ENCODE results near the gene TRAF7.
"Not testable (repeated sequence)": the region's sequence is repeated elsewhere in the genome, so short reads cannot be mapped to it uniquely, and the experiment has no call there.

The TRAF7 gene

DNA sequence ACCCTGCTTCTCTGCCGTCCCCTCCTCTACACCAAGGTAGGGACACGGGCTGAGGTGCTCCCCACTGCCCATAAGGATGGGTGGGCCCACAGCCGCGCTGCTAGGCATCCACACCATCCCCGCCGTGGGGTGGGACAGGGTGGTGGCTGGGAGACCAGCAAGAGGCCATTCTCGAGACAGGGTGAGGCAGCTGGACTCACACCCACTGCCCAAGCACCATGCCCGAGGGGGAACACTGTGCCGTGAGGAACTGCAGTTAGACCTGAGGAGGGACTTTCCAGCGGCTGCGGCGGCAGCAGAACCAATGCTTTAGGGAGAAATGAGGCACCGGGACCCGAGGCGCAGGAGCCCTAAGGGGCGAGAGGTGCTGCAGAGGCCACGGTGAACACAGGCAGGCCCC, 33.2 kb upstream of the TRAF7 start:
- DNase-seq (ENCODE audit: low spot score) = no peak

DNA sequence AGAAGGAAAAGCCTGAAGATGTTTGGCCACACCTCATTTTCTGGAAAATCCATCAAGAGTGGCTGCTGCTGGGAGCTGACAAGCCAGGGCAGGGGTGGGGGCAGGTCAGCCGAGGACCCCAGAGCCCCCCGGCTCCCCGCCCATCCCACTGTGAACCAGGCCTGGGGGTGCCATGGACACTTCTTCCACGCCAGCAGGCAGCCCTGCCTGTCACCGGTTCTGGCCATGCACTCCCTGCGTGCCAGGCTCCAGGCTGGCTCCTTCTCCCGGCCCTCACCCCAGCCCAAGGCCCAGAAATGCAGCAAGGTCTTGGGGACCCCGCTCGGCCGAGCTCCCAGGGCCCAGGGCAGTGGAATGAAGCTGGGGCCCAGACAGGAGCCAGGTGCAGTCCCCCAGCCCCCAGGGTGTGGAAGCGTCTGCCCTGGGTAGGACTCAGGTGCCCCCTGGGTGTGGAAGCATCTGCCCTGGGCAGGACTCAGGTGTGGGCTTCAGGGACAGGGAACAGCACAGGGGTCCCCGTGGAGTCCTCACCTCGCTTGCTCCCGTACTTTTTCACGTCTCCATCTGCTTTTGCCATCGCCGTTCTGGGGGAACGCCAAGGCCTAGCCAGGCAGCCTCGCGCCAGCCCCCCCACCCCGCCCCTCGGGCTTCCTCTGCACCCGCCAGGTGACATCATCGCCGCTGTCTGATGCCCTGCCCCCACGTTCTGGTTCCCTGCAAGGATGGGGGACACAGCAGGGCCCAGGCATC, 32.5 kb upstream of the TRAF7 start:
- not testable (repeated sequence) for DNase-seq (ENCODE audit: low spot score)

DNA sequence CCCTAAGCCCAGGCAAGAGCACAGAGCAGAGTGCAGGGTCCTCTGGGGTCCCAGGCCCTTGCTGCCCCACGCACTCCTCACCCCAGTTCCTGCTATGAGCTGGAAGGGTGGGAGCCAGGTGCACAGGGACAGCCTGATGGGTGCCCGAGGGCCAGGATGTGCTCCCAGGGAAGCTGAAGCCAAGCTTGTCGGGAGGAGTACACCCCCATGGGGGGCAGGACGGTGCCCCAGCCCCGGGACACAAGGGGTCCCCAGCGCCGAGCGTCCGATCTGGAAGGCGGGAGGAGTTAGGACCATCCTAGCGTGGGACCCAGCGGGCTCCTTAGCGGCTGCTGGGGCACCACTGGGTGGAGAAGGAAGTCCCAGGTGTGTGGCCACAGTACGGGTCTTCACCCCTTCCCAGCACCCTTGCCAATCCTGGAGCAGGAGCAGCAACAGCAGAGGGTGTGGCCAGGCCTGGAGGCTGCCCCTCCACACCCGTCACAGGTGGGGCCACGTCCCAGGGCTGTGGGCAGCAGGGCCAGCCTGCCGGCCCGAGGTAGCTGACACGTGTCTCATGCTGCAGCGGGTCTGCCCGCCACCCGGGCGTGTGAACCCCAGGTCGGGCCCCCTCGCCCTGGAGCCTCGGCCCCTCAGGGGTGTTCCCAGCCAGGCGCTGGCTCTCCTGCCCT, 31.7 kb upstream of the TRAF7 start:
- not testable (repeated sequence) for DNase-seq (ENCODE audit: low spot score)

DNA sequence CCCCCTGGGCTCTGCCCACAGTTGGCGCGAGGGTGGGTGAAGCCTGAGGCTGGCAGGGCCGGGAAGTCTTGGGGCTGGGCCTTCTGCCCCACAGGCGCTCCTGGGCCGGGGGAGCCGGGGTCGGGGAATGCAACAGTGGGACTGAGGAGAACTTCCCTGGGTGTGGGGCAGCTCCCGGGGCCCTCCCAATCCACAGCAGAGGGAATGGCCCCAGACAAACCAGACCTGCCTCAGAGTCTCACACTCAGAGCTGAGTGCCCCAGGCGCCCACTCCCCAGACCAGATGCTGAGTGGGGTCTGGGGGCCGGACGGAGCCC, 31.2 kb upstream of the TRAF7 start:
- not testable (repeated sequence) for DNase-seq (ENCODE audit: low spot score)

DNA sequence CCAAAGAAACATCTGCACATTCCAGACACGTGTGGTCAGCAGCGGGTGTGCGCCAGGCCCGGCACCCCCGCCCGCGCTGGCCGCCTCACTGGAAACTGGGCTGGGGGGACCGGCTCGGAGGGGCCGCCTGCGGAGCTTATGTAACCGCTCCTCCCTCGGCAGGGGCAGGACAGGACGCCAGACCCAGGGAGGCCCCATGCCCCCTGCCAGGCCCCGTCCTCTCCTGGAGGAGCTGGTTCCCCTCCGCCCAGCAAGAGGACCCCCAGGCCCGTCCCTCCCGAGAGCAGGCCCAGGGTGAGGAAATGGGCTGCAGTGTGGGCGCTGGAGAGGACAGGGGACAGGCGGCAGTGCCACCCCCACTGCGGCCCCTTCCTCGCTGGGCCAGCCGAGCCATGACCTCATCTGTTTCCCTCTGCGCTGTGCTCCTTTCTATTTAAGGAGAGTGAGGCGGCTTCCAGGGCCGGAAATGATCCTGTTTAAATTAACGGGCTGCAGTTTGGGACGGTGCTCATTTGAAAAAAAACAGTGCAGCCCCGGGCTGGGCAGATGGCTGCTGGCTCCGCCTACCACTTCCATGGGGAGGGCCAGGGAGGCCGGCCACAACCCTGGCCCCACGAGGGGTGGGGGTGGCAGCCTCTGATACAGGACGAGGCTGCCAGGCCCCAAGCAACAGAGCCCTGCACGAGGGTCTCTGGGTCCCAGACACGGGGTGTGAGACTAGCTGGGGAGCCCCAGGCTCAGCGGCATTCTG, 30.7 kb upstream of the TRAF7 start:
- peak; percentile 89 for DNase-seq (ENCODE audit: low spot score)

DNA sequence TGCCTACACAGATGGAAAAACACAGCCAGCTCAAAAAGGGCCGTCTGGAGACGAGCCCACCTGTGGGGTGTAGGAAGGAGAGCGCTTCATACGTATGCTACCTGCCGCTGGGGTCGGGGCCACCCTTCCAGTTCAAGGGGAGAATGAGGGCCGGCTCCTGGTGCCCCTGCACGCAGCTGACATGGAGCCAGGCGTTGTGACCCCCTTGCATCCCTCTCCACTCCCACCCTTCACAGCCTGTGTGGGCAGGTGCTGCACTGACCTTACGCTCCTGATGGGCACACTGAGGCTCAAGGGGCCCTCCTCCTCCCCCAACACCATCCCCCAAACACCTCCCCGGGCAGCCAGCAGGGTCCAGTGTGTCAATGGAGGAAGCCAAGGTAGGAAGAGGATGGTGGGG, 30.0 kb upstream of the TRAF7 start:
- DNase-seq (ENCODE audit: low spot score) = not testable (repeated sequence)

DNA sequence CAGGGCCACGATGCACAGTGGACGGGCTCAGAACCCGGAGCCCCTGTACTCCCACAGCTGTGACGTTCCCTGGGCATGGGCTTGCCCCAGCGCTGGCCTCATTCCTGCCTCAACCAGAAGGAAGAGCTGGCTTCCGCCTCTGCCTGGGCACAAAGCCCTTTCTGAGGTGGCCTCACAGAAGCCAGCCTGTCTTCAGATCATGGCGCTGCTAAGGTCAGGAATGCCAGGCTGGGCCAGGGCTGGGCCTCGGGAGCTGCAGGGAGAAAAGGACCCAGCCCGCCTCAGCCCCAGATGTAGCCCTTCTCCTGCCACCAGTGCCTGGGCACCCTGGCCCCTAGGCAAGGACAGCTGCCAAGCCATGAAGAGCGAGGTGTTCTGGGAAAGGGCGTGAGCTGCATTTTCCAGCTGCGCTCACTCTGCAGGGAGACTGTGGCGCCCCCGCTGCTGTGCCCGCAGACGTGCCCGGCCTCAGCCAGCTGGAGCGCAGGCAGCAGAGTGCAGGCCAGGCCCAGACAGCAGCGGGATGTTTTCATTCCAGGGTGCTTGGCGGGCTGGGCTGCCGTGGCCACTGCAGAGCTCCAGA, 29.3 kb upstream of the TRAF7 start:
- DNase-seq (ENCODE audit: low spot score) = not testable (repeated sequence)

DNA sequence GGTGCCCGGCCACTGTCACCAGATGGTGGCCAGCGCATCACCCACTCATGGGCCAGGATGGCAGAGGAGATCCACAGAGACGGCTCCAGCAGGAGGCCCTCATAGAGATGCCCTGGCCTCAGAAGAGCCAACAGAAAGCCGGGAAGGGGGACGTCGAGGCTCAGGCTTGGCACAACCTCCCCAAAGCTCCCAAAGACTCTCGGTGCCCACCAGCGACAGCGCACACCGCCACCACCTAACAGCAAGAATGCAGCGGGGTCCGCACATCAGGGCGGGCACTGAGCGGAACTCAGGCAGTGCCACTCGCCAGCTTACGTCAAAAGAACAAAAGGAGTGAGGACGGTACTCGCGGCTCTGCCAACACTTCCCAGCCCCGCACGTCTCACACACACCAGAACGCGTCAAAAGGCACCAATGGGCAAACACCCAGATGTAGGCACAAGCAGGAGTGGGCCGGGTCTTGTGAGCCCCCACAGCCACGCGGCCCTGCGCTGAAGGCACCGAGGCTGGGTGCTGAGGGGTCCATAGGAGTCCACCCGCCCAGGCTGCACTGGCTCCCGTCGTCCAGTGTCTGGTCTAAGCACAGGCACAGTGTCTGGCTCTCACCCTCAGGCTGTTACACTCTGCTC, 28.5 kb upstream of the TRAF7 start:
- not testable (repeated sequence) for DNase-seq (ENCODE audit: low spot score)

DNA sequence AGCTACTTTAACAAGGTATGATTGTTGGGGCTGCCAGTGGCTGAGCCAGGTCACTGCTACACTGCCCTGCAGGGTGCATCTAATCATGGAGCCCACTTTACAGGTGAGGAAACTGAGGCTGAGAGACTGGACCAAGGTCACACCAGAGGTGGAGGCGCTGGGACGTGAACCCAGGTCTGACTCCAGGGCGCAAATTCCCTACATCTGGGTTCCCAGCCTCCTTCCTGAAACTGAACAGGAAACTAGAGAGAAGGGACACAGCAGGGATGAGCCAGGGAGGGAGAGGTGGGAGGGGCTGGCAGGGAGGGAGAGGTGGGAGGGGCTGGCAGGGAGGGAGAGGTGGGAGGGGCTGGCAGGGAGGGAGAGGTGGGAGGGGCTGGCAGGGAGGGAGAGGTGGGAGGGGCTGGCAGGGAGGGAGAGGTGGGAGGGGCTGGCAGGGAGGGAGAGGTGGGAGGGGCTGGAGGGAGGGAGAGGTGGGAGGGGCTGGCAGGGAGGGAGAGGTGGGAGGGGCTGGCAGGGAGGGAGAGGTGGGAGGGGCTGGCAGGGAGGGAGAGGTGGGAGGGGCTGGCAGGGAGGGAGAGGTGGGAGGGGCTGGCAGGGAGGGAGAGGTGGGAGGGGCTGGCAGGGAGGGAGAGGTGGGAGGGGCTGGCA, 27.8 kb upstream of the TRAF7 start:
- not testable (repeated sequence) for DNase-seq (ENCODE audit: low spot score)

DNA sequence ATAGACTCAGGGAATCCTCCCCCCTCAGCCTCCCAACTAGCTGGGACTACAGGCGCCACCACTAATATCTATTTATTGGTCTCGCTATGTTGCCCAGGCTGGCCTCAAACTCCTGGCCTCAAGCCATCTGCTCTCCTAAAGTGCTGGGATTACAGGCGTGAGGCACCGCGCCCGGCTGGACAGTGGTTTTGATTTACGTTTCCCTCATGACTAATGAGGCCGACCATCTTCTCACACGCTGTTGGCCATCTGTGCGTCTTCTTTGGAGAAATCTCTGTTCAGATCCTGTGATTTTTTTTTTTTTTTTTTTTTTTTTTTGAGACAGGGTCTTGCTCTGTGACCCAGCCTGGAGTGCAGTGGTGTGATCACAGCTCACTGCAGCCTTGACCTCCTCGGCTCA, 26.3 kb upstream of the TRAF7 start:
- not testable (repeated sequence) for DNase-seq (ENCODE audit: low spot score)

DNA sequence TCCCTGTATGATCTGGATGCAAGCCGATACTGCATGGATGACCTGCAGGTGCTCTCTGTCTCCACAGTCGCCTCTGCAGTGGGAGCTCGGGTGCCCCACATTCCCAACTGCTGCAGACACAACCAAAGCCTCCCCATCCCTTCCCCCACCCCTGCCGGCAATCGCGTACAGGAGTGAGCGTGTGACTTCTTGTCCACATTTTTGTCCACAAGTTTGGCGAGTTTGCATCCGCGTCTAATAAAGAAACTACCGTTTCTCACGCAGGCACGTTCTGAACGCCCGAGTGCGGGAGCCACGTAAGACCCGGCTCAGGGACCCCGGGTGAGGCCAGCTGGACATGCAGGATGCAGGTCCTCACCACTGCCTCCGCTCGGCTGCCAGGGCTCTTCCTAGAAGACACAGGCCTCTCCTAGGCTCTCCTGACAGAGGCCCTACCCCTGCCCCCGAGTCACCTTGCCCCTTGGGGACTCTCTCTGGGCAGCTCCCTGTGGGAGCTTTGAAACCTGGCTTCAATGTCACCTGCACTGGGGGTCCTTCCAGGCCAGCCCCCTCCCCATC, 25.6 kb upstream of the TRAF7 start:
- DNase-seq (ENCODE audit: low spot score) = not testable (repeated sequence)

DNA sequence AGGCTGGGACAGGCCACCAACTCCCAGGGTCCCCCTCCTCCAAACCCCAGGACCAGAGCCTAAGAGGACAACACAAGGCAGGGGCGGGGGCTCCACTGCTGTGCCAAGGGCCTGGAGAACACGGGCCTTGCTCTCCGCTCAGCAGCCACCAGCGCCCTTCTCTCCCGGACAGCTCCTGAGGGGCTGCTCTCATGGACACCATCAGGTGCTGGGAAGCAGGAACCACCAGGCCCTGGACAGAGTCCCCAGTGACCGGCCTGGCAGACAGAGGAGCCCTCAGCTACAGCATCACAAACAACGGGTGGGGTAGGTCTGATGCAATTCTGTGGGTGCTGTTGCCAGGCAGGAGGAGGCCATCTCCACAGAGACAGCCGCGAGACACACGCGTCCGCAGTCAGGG, 21.8 kb upstream of the TRAF7 start:
- DNase-seq (ENCODE audit: low spot score) = not testable (repeated sequence)

DNA sequence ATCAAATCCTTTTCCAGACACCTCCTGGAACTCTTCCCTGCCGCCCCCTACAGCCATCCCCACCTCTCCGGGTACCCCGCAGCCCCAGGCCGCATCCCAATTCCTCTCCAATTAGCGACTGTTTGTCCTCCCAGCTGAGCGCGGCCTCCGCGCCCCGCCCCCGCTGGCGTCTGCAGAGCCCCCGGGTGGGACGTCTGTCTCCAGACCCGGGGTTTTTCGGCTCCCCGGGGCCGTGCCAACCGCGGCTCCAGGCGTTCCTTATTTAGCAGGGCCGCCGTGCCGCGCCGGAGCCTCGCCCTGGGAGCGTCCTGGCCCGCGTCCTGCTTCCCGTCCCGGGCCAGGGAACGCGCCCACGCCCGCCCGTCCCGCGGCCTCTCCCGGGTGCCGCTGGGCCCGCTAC, 20.5 kb upstream of the TRAF7 start:
- DNase-seq (ENCODE audit: low spot score) = not testable (repeated sequence)

DNA sequence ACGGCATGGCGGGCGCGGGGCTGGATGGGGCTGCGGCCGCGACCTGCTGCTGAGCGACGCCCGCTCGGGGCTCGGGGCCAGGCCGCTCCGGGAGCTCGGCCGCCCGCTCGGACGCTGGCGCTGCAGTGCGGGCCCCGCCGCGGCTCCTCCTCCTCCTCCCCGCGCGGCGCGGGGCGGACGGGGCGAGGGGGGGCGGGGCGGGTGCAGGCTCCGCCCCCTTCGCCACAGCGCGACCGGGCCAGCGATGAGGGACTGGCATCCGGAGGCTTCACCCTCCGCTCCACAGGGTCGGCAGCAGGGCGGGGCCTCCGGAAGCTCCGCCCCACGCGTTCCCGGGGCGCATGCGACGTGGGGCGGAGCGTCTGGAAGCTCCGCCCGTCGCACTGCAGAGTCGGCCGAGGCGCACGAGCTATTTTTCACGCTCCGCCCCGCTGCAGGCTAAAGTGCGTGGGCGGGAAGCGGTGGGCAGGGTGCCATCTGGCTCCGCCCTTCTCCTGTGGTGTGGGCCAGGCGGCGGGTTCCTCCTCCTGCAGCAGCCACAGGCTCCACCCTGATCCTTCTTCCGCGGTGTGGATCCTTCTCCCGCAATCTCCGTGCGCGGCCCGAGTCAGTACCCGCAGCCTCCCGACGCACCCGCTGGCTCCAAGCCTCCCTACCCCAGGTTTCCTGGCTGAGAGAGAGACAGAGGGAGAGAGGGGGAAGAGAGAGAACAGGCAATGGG, 19.7 kb upstream of the TRAF7 start, which contains the start of gene PKD1:
Gene PKD1, minus strand, starts transcription at position 129 of the 721 bp plus-strand sequence. CDS start 209 bp downstream, outside the sequence.
- peak; percentile 92 for DNase-seq (ENCODE audit: low spot score)

DNA sequence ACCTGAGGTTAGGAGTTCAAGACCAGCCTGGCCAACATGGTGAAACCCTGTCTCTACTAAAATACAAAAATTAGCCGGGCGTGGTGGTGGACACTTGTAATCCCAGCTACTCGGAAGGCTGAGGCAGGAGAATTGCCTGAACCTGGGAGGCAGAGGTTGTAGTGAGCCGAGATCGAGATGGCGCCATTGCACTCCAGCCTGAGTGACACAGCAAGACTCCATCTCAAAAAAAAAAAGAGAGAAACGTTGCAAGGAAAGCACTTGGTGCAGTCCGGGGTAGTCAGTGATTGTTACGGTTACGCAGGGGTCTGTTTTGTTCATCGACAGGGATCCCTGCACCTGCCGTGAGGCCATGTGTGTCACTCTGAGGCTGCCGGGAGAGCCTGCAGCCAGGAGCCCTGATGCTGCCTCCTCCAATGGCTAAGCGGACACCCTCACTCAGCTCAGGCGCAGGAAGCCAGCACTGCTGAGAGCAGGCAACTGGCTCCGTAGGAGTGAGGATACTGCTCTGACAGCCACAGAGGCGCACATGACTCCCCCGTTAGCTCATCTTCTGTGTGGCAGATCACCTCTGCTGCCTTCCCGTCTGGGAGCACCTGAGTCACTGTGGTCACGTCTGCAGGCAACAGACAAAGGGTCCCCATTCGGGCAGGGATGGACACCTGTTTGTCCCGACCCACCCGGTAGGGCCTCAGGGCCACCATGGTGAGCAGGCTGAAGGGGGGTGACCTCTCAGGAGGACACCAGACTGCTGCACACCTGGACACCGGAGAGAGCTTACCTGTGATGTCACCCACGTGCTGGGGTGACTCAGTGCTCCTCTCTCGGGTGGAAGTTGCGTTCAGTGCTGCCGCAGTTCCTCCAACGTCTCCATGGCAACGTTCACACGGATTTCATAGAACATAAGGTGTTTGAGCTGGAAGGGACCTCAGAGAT, 12.4 kb upstream of the TRAF7 start:
- DNase-seq (ENCODE audit: low spot score) = peak; percentile 81

DNA sequence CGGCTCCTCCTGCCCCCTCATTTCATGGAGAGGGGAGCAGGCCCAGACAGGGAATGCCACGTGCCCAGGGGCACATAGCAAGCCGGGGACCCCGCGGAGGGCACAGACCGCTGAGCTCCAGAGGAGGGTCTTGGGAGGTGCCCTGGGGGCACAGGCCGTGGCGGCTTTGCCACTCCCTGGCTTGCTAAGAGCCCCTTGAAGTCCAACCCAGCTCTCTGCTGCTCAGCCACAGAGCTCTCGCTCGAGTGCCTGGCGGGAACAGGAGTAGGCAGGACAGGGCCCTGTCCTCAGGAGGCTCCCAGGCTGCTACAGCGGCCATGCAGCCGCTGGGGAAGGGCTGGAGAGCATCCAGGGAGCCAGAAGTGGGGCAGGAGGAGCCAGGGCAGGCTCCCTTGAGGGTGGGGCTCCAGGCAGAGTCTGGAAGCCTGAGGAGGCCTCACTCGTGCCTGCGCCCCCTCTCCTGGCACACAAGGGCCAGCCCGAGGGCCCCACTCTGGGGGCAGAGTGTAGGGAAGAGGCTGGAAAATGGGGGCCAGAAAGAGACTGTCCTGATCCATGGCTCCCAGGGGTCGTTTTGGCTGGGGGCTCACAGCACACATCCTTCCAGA, 11.6 kb upstream of the TRAF7 start:
- no peak for DNase-seq (ENCODE audit: low spot score)

DNA sequence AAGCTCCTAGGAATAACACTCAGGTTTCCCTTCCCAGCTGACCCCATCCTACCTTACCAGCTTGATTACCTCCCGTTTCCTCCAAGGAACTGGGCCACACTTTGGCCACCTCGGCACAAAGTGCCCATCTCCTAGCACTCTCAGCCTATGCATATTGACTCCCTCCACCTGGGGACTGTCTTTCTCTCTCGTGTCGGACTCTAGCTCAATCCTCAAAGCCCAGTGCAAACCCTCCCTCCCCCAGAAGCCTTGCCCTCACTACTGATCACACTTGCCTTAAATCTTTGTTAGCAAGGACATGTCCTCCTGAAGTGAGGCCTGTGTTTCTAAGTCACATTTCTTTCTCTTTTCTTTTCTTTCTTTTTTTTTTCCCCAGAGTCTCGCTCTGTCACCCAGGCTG, 9.7 kb upstream of the TRAF7 start:
- DNase-seq (ENCODE audit: low spot score) = peak; percentile 43

DNA sequence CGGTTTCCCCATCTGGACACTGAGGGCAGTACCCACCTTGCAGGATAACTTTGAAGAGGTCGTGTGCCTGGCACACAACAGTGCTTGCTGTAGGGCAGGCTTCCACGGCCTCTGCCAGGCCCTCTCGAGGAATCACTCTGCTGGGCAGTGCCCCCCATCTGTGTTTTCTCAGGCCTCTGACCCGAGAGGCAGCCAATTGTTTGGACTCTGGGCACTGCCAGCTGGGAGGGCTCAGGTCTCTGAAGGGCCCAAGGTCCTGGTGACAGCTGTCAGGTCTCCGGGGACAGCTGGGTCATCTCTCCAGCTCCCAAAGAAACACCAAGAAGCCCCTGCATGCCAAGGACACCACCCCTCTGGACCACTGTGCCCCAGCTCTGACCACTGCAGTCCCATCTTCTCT, 8.2 kb upstream of the TRAF7 start:
- DNase-seq (ENCODE audit: low spot score) = no peak
